ENCODE results near the gene ZNF365.
"Not testable (repeated sequence)": the region's sequence is repeated elsewhere in the genome, so short reads cannot be mapped to it uniquely, and the experiment has no call there.

DNA sequence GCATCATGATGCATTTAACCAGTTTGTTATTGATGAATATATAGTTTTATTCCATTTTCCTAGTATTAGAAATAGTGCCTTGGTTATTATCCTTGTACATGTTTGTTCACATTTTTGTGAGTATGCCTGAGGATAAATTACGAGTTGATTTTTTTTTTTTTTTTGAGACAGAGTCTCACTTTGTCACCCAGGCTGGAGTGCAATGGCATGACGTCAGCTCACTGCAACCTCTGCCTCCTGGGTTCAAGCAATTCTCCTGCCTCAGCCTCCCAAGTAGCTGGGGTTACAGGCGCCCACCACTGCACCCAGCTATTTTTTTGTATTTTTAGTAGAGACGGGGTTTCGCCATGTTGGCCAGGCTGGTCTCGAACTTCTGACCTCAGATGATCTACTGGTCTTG, 4.7 kb downstream of the ZNF365 start:
- TF ChIP-seq, protein P1, sequence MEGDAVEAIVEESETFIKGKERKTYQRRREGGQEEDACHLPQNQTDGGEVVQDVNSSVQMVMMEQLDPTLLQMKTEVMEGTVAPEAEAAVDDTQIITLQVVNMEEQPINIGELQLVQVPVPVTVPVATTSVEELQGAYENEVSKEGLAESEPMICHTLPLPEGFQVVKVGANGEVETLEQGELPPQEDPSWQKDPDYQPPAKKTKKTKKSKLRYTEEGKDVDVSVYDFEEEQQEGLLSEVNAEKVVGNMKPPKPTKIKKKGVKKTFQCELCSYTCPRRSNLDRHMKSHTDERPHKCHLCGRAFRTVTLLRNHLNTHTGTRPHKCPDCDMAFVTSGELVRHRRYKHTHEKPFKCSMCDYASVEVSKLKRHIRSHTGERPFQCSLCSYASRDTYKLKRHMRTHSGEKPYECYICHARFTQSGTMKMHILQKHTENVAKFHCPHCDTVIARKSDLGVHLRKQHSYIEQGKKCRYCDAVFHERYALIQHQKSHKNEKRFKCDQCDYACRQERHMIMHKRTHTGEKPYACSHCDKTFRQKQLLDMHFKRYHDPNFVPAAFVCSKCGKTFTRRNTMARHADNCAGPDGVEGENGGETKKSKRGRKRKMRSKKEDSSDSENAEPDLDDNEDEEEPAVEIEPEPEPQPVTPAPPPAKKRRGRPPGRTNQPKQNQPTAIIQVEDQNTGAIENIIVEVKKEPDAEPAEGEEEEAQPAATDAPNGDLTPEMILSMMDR (IDR thresholded peaks at IDR 0.05), result not testable (repeated sequence)
- TF ChIP-seq SIN3A (IDR thresholded peaks at IDR 0.05; ENCODE audit: borderline replicate concordance, insufficient read depth, low read depth, low read length); POLR2AphosphoS5 (IDR thresholded peaks at IDR 0.05; ENCODE audit: low read depth, low read length); TCF7L2 (IDR thresholded peaks at IDR 0.05; ENCODE audit: low read depth, low read length): not testable (repeated sequence)
- TF ChIP-seq, protein P2, sequence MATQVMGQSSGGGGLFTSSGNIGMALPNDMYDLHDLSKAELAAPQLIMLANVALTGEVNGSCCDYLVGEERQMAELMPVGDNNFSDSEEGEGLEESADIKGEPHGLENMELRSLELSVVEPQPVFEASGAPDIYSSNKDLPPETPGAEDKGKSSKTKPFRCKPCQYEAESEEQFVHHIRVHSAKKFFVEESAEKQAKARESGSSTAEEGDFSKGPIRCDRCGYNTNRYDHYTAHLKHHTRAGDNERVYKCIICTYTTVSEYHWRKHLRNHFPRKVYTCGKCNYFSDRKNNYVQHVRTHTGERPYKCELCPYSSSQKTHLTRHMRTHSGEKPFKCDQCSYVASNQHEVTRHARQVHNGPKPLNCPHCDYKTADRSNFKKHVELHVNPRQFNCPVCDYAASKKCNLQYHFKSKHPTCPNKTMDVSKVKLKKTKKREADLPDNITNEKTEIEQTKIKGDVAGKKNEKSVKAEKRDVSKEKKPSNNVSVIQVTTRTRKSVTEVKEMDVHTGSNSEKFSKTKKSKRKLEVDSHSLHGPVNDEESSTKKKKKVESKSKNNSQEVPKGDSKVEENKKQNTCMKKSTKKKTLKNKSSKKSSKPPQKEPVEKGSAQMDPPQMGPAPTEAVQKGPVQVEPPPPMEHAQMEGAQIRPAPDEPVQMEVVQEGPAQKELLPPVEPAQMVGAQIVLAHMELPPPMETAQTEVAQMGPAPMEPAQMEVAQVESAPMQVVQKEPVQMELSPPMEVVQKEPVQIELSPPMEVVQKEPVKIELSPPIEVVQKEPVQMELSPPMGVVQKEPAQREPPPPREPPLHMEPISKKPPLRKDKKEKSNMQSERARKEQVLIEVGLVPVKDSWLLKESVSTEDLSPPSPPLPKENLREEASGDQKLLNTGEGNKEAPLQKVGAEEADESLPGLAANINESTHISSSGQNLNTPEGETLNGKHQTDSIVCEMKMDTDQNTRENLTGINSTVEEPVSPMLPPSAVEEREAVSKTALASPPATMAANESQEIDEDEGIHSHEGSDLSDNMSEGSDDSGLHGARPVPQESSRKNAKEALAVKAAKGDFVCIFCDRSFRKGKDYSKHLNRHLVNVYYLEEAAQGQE (IDR thresholded peaks at IDR 0.05; ENCODE audit: insufficient read depth in 1 of 2, low read depth in 2 of 2, low read length in 1 of 2), result not testable (repeated sequence)

All from Panc1 (cell line).